NOMO-1 (cell line): Measurements from ENCODE around the gene LSM11.

Experiments
- DNase-seq, 2 experiments: peaks; one replicate each; lab custom pipeline; 2025; ENCODE audit not compliant: unreplicated experiment in 2 of 2; lab: John Stamatoyannopoulos, UW

The LSM11 gene

GRCh38 chr5:157766902-157767301, 23.4 kb downstream of the LSM11 start:
- no peak for DNase-seq

- no peak for DNase-seq
These were observed 24.2 kb downstream of the LSM11 start for GRCh38 chr5:157767689-157768088.

DNA sequence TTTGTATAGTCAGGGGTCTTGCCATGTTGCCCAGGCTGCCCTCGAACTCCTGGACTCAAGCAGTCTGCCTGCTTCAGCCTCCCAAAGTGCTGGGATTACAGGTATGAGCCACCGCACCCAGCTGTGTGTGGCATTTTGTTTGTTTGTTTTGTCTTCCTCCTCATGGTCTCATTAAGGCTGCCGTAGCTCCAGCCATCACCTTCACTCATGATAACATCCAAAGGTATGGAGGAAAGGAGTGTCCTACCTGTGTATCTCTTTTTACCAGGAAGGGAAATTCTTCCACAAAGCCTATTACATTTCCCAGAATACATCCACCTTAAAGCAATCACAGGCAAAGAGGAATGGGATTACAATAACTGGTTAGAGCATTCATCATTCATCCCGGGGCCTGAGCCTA, 27.2 kb downstream of the LSM11 start:
- DNase-seq: no peak

DNA sequence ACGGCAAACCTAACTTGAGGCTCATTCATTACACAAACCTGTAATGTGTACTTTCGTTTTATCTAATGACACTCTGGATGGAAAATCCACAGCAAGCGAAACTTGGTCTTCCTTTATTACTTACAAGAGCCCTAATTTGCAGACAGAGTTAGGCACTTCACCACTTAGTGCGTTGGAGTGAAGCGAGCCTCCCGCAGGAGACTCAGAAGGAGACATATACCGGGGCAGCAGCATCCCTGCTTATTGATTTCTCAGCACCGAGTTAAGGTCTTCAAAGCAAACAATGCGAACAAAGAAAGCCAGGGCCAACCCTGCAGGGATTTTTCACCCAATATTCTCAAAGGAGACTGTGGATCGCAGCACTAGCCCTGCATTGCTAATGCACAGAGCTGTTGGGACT, 28.6 kb downstream of the LSM11 start:
- no peak for DNase-seq

DNA sequence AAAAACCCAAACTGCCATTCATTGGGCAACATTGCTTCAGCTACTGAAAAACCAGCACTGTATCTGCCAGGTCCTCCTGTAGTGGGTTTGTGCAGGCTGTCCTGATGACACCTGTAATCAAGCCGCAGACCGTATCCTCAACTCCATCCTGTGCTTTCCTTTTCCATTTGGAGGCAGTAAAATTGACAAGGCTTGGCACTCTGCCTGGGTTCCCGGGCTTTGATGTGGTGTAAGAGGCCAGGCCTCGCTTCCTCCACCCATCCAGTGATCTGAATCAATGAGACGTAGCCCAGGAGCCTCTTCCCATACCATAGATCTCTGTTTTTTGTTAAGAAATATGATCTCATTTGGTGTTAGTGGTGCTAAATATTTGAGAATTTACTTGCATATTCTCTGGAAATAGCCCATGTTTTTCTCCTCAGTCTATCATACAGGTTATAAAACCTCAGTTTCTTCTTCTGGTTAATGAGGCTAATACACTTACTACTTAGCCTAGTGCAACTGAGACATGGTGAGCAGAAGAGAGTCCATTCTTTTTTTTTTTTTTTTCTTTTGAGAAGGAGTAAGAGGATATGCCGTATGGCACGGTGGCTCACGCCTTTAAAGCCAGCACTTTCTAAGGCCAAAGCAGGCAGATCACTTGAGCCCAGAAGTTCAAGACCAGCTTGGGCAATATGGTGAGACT, 34.8 kb downstream of the LSM11 start:
- DNase-seq: no peak

GRCh38 chr5:157779221-157779620, 35.7 kb downstream of the LSM11 start:
- DNase-seq: no peak

DNA sequence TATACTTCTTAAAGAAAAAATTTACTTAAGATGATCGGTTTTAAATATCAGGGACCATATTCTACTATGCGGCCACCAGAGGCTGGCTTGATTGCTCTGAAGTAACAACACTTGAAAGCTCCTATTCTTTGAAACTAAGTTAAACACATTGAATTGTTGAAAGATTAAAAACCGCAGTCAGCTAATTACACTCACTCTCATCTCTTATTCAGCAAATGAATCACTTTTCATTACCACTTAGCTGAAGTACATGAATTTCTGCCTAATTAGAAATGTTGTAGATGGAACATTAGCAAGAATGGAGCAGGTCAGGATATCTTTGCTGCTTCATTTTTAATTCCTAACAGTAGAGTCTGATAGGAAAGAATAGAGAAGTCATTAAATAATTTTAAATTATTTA, 42.3 kb downstream of the LSM11 start:
- no peak for DNase-seq

- DNase-seq: no peak
These were observed 49.8 kb downstream of the LSM11 start for GRCh38 chr5:157793301-157793700.

DNA sequence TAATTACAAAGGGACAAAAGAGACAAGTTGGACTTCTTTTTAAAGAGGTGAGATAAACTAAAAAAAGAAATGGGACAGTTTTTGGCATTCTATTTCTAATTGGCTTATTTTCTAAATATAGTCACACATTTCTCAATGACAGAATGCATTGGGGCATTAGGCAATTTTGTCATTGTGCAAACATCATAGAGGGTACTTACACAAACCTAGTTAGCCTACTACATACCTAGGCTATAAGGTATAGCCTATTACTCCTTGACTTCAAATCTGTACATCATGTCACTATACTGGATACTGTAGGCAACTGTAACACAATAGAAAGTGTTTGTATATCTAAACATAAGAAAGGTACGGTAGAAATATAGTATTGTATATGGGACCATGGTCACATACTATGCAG, 56.1 kb downstream of the LSM11 start:
- DNase-seq: peak; percentile 25 to 52

DNA sequence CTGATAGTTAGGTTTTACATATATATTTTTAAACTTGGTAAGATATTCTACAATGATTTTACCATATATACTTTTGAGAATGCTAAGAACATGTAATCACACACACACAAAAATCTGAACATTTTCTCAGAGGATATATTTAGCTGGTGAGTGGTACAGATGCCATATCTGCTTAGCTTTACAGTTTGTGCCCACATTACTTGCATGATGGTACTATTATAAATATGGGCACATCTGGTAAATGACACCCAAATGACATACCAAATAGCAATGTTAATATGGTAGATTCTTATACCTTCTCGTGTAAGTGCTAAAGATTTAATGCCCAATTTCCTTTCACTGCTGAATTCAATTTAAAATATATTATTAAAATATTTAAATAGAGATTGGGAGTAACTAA, 56.6 kb downstream of the LSM11 start:
- no peak for DNase-seq

- DNase-seq: no peak
These were observed 59.2 kb downstream of the LSM11 start for GRCh38 chr5:157802736-157803135.

GRCh38 chr5:157808043-157808442, 64.5 kb downstream of the LSM11 start:
- no peak for DNase-seq
